ENCODE measurements around the gene EP400. TPM values are rescaled to one million over a fixed set of nuclear protein-coding genes. Genes with fewer than 3 reads are reported as not detected.

Gene EP400
- total and polyA plus RNA-seq, 8 donors: 33.5 to 49.9 (median 41.4) TPM

DNA sequence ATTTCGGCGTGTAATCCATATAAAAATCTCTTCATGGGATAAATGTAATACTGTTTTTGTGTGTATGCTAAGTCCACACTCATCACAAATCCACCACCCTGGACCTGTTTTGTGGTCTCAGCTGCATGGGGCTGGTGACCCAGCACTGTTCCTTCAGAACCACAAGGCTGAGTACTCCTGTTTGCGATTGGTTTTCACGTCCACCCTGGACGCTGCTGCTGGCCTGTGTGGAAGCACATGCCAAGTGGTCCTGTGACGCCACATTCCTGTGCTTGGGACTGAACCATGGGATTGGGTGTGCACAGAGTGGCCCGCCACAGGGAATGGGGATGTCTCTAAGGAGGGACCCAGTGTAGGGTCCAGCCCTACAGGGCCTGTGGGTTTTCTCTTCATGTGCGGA lies 16.4 kb upstream of the EP400 start:
- Histone ChIP-seq H3K27ac (no peak overlapping the region), H3K4me3 (no peak overlapping the region), H3K4me1 (peaks cover 8 to 19% of the 10 kb centered on the region in 2 donors), H3K27me3 (no peaks in the 10 kb centered on the region), H3K36me3 (peaks cover 0 to 59% of the 10 kb centered on the region in 2 donors), H3K9me3 (no peaks in the 10 kb centered on the region)
- intact Hi-C loops (cut with DNase I): no loop called here
- TF ChIP-seq, protein P1, sequence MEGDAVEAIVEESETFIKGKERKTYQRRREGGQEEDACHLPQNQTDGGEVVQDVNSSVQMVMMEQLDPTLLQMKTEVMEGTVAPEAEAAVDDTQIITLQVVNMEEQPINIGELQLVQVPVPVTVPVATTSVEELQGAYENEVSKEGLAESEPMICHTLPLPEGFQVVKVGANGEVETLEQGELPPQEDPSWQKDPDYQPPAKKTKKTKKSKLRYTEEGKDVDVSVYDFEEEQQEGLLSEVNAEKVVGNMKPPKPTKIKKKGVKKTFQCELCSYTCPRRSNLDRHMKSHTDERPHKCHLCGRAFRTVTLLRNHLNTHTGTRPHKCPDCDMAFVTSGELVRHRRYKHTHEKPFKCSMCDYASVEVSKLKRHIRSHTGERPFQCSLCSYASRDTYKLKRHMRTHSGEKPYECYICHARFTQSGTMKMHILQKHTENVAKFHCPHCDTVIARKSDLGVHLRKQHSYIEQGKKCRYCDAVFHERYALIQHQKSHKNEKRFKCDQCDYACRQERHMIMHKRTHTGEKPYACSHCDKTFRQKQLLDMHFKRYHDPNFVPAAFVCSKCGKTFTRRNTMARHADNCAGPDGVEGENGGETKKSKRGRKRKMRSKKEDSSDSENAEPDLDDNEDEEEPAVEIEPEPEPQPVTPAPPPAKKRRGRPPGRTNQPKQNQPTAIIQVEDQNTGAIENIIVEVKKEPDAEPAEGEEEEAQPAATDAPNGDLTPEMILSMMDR (IDR thresholded peaks at IDR 0.05): no peak
- peak in 1 of 4 donors; percentile 61 for DNase-seq
- no peak for ATAC-seq

DNA sequence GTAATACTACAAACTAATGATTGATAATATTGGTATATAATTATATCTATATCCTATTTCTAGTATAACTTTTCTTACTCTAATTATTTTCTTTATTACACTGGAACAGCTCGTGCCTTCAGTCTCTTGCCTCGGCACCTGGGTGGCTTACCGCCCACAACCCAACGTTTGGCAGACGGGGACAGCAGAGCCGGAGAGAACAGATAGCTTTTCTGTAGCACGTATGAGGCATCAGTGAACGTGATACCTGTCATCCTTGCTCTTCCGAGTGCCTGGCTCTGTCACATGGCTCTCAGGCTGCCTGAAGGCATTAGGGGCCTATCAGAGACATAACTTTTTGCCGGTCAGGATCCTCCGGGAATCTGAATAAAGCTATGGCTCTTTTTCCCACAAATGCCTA lies 15.2 kb upstream of the EP400 start:
- peaks cover 8 to 18% of the 10 kb centered on the region in 2 donors for H3K4me1 ChIP-seq
- intact Hi-C loops (cut with DNase I): no loop called here
- H3K4me3 ChIP-seq: no peak overlapping the region
- TF ChIP-seq, protein P1 (IDR thresholded peaks at IDR 0.05): no peak
- no peaks in the 10 kb centered on the region for H3K9me3 ChIP-seq
- H3K27me3 ChIP-seq: no peaks in the 10 kb centered on the region
- H3K36me3 ChIP-seq: peaks cover 0 to 70% of the 10 kb centered on the region in 2 donors
- no peak overlapping the region for H3K27ac ChIP-seq
- DNase-seq (peak in 1 of 4 donors; percentile 33), ATAC-seq (no peak)

GRCh38 chr12:131938082-131938481 lies 11.7 kb upstream of the EP400 start:
- ATAC-seq: no peak
- Histone ChIP-seq H3K27ac (no peak overlapping the region), H3K9me3 (no peaks in the 10 kb centered on the region), H3K4me3 (no peak overlapping the region), H3K27me3 (no peaks in the 10 kb centered on the region), H3K4me1 (no peaks in the 10 kb centered on the region), H3K36me3 (peaks cover 0 to 93% of the 10 kb centered on the region in 2 donors)
- intact Hi-C loops (cut with DNase I): no loop called here
- TF ChIP-seq, protein P1 (IDR thresholded peaks at IDR 0.05): no peak
- peak in 2 of 4 donors; percentile 0 to 6 for DNase-seq

GRCh38 chr12:131939007-131939406 lies 10.7 kb upstream of the EP400 start:
- H3K4me3 ChIP-seq: no peak overlapping the region
- ATAC-seq: no peak
- peak in 1 of 4 donors; percentile 17 for DNase-seq
- no peaks in the 10 kb centered on the region for H3K27me3 ChIP-seq
- H3K27ac ChIP-seq: no peak overlapping the region
- H3K4me1 ChIP-seq: no peaks in the 10 kb centered on the region
- intact Hi-C loops (cut with DNase I): no loop called here
- peaks cover 0 to 93% of the 10 kb centered on the region in 2 donors for H3K36me3 ChIP-seq
- H3K9me3 ChIP-seq: no peaks in the 10 kb centered on the region
- TF ChIP-seq, protein P1 (IDR thresholded peaks at IDR 0.05): no peak

DNA sequence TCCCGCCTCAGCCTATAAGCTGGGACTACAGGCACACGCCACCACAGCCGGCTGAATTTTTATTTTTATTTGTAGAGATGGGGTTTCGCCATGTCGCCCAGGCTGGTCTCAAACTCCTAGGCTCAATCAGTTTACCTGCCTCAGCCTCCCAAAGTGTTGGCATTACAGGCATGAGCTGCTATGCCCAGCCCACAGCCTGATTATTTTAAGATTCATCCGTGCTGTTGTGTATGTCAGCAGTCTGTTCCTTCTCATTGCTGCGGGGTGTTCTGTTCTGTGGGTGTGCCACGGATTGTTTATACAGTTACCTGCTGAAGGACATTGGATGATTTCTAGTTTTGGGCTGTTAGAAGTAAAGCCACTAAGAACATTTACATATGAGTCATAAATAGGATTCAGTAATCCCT lies 9.6 kb upstream of the EP400 start:
- ATAC-seq (no peak), DNase-seq (peak in 1 of 4 donors; percentile 15)
- Histone ChIP-seq H3K4me1 (no peaks in the 10 kb centered on the region), H3K27me3 (no peaks in the 10 kb centered on the region), H3K27ac (no peak overlapping the region), H3K4me3 (no peak overlapping the region), H3K9me3 (no peaks in the 10 kb centered on the region), H3K36me3 (peaks cover 0 to 93% of the 10 kb centered on the region in 2 donors)
- intact Hi-C loops (cut with DNase I): no loop called here
- TF ChIP-seq, protein P1 (IDR thresholded peaks at IDR 0.05): no peak
